ENCODE results near the gene COQ8A.

COQ8A gene

GRCh38 chr1:226974544-226975258, 34.6 kb downstream of the COQ8A start:
- no peak for DNase-seq

- no peak for DNase-seq
Measured at GRCh38 chr1:226975259-226976250, 35.5 kb downstream of the COQ8A start.

- DNase-seq, result no peak
Measured at GRCh38 chr1:226976276-226976977, 36.3 kb downstream of the COQ8A start.

GRCh38 chr1:226976978-226977642, 37.0 kb downstream of the COQ8A start:
- no peak for DNase-seq

GRCh38 chr1:226977643-226978431, 37.7 kb downstream of the COQ8A start:
- DNase-seq, result no peak

GRCh38 chr1:226978432-226979114, 38.5 kb downstream of the COQ8A start:
- no peak for DNase-seq

GRCh38 chr1:226979115-226979516, 39.0 kb downstream of the COQ8A start:
- no peak for DNase-seq

GRCh38 chr1:226979517-226980121, 39.5 kb downstream of the COQ8A start:
- DNase-seq, result no peak

- DNase-seq, result no peak
Measured at GRCh38 chr1:226980122-226980560, 40.0 kb downstream of the COQ8A start.

GRCh38 chr1:226980565-226981385, 40.7 kb downstream of the COQ8A start:
- DNase-seq, result no peak

- DNase-seq, result no peak
Measured at GRCh38 chr1:226981386-226981817, 41.3 kb downstream of the COQ8A start.

GRCh38 chr1:226981838-226982237, 41.7 kb downstream of the COQ8A start:
- no peak for DNase-seq

GRCh38 chr1:226982451-226983177, 42.5 kb downstream of the COQ8A start:
- no peak for DNase-seq

- DNase-seq, result no peak
Measured at GRCh38 chr1:226983247-226983991, 43.3 kb downstream of the COQ8A start.

GRCh38 chr1:226983992-226984364, 43.9 kb downstream of the COQ8A start:
- no peak for DNase-seq

GRCh38 chr1:226984521-226985238, 44.6 kb downstream of the COQ8A start:
- no peak for DNase-seq

- DNase-seq, result no peak
Measured at GRCh38 chr1:226985239-226985838, 45.2 kb downstream of the COQ8A start.

Measured in NCI-H2029 (cell line).